Measurements from ENCODE around the gene GRPEL2.

The GRPEL2 gene

GRCh38 chr5:149304195-149305078, 40.9 kb upstream of the GRPEL2 start:
- no peak overlapping the region for H3K27ac ChIP-seq (ENCODE audit: low read depth, low read length)
- no peaks in the 10 kb centered on the region for H3K36me3 ChIP-seq (ENCODE audit: insufficient read depth, low read length)
- WGBS = 88% methylated on average over 11 of the region's 11 CpGs
- no peak overlapping the region for H3K4me3 ChIP-seq (ENCODE audit: low read length)
- no peaks in the 10 kb centered on the region for H3K27me3 ChIP-seq (ENCODE audit: insufficient read depth, low read length)
- H3K4me1 ChIP-seq (ENCODE audit: insufficient read depth, low read length) = no peaks in the 10 kb centered on the region
- H3K9ac ChIP-seq (ENCODE audit: low read depth, low read length) = no peak overlapping the region
- no peaks in the 10 kb centered on the region for H3K9me3 ChIP-seq (ENCODE audit: insufficient read depth, low read depth, low read length)

DNA sequence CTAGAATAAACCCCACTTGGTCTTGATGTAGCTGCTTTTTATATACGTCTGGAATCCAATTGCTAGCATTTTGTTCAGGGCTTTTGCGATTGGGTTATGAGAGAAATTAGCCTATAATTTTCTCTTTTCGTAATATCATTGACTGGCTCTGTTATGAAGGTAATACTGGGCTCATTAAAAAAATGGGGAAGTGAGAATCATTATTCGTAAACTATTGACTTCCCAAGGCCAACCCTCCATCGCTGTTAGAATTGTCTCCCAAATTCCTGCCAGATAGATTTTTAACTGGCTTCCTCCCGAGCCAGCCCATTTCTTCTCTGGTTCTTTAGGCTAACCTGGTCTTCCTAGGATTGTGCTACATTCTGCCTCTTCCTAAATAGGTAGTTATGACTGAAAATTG, 35.9 kb upstream of the GRPEL2 start:
- Histone ChIP-seq H3K36me3 (ENCODE audit: insufficient read depth, low read length) (no peaks in the 10 kb centered on the region), H3K9ac (ENCODE audit: low read depth, low read length) (no peak overlapping the region), H3K4me3 (ENCODE audit: low read length) (no peak overlapping the region), H3K27me3 (ENCODE audit: insufficient read depth, low read length) (no peaks in the 10 kb centered on the region), H3K4me1 (ENCODE audit: insufficient read depth, low read length) (peaks cover 9% of the 10 kb centered on the region; the same call in 1 of the 2 replicates), H3K27ac (ENCODE audit: low read depth, low read length) (no peak overlapping the region), H3K9me3 (ENCODE audit: insufficient read depth, low read depth, low read length) (no peaks in the 10 kb centered on the region)
- 97% methylated on average over 6 of the region's 6 CpGs for WGBS

GRCh38 chr5:149310488-149310887, 34.8 kb upstream of the GRPEL2 start:
- no peak overlapping the region for H3K4me3 ChIP-seq (ENCODE audit: low read length)
- WGBS = 94% methylated on average over 4 of the region's 4 CpGs
- H3K4me1 ChIP-seq (ENCODE audit: insufficient read depth, low read length) = peaks cover 9% of the 10 kb centered on the region; the same call in 1 of the 2 replicates
- H3K27me3 ChIP-seq (ENCODE audit: insufficient read depth, low read length) = no peaks in the 10 kb centered on the region
- H3K9ac ChIP-seq (ENCODE audit: low read depth, low read length) = no peak overlapping the region
- H3K27ac ChIP-seq (ENCODE audit: low read depth, low read length) = no peak overlapping the region
- H3K9me3 ChIP-seq (ENCODE audit: insufficient read depth, low read depth, low read length) = no peaks in the 10 kb centered on the region
- no peaks in the 10 kb centered on the region for H3K36me3 ChIP-seq (ENCODE audit: insufficient read depth, low read length)

GRCh38 chr5:149310947-149311658, 34.2 kb upstream of the GRPEL2 start:
- no peaks in the 10 kb centered on the region for H3K36me3 ChIP-seq (ENCODE audit: insufficient read depth, low read length)
- no peak overlapping the region for H3K27ac ChIP-seq (ENCODE audit: low read depth, low read length)
- H3K27me3 ChIP-seq (ENCODE audit: insufficient read depth, low read length) = no peaks in the 10 kb centered on the region
- H3K4me1 ChIP-seq (ENCODE audit: insufficient read depth, low read length) = peaks cover 9% of the 10 kb centered on the region; the same call in 1 of the 2 replicates
- H3K9ac ChIP-seq (ENCODE audit: low read depth, low read length) = no peak overlapping the region
- 66% methylated on average over 10 of the region's 10 CpGs for WGBS
- no peak overlapping the region for H3K4me3 ChIP-seq (ENCODE audit: low read length)
- H3K9me3 ChIP-seq (ENCODE audit: insufficient read depth, low read depth, low read length) = no peaks in the 10 kb centered on the region

DNA sequence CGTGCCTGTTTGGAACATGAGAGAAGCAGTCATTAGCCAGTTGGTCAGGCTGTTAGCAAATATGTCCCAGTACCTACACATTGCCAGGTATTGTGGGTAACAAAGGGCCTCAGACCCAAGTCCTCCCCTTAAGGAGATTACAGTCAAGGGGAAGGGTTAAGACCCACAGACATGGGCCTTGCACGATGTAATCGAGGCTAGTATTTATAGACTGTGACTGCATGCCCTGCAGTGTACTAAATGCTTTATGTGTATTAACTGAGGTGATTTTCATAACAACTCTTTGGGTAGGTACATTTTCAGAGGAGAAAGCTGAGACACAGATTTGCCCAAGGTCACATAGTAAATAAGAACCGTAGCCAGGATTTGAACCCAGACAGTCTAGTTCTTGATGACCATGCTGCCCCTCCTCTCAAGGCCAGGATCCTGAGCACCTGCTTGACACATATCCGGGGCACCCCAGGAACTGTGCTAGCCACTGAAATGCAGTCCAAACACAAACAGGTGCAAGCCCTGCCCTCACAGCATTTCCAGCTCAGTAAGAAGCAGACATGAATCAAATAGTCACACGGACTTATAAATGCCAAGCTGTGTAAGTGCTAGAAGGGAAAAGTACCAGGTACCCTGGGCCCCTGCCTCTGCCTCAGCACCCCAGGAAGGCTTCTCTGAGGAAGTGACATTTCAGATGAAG, 32.0 kb upstream of the GRPEL2 start:
- no peaks in the 10 kb centered on the region for H3K36me3 ChIP-seq (ENCODE audit: insufficient read depth, low read length)
- 94% methylated on average over 5 of the region's 6 CpGs for WGBS
- peaks cover 9% of the 10 kb centered on the region; the same call in 1 of the 2 replicates for H3K4me1 ChIP-seq (ENCODE audit: insufficient read depth, low read length)
- no peaks in the 10 kb centered on the region for H3K9me3 ChIP-seq (ENCODE audit: insufficient read depth, low read depth, low read length)
- H3K9ac ChIP-seq (ENCODE audit: low read depth, low read length) = no peak overlapping the region
- H3K27me3 ChIP-seq (ENCODE audit: insufficient read depth, low read length) = no peaks in the 10 kb centered on the region
- H3K27ac ChIP-seq (ENCODE audit: low read depth, low read length) = no peak overlapping the region
- H3K4me3 ChIP-seq (ENCODE audit: low read length) = no peak overlapping the region

GRCh38 chr5:149314571-149315111, 30.7 kb upstream of the GRPEL2 start:
- H3K9me3 ChIP-seq (ENCODE audit: insufficient read depth, low read depth, low read length) = no peaks in the 10 kb centered on the region
- H3K4me3 ChIP-seq (ENCODE audit: low read length) = no peak overlapping the region
- H3K4me1 ChIP-seq (ENCODE audit: insufficient read depth, low read length) = peaks cover 9% of the 10 kb centered on the region; the same call in 1 of the 2 replicates
- no peaks in the 10 kb centered on the region for H3K27me3 ChIP-seq (ENCODE audit: insufficient read depth, low read length)
- no peaks in the 10 kb centered on the region for H3K36me3 ChIP-seq (ENCODE audit: insufficient read depth, low read length)
- WGBS = 93% methylated on average over 4 of the region's 4 CpGs
- H3K9ac ChIP-seq (ENCODE audit: low read depth, low read length) = no peak overlapping the region
- no peak overlapping the region for H3K27ac ChIP-seq (ENCODE audit: low read depth, low read length)

DNA sequence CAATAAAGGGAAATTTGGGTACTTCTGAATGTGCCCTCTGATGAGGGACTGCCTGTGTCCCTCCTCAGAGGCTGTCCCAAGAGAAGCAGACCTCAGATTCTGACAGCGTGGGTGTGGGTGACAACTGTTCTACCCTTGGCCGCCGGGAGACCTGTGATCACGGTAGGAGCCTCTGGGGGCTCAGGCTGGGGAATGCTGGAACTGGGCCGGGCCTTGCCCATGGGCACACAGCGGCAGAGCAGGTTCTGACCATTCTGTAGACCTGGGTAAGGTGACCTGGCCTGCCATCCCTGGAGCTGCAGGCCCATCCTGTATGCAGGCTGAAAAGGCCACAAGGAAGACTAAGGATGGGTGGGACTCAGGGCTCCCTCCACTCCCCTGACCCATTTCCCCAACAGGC, 29.5 kb upstream of the GRPEL2 start:
- H3K4me1 ChIP-seq (ENCODE audit: insufficient read depth, low read length) = peaks cover 9% of the 10 kb centered on the region; the same call in 1 of the 2 replicates
- no peak overlapping the region for H3K27ac ChIP-seq (ENCODE audit: low read depth, low read length)
- 93% methylated on average over 6 of the region's 6 CpGs for WGBS
- H3K9ac ChIP-seq (ENCODE audit: low read depth, low read length) = no peak overlapping the region
- no peak overlapping the region for H3K4me3 ChIP-seq (ENCODE audit: low read length)
- no peaks in the 10 kb centered on the region for H3K27me3 ChIP-seq (ENCODE audit: insufficient read depth, low read length)
- H3K36me3 ChIP-seq (ENCODE audit: insufficient read depth, low read length) = no peaks in the 10 kb centered on the region
- H3K9me3 ChIP-seq (ENCODE audit: insufficient read depth, low read depth, low read length) = no peaks in the 10 kb centered on the region

- 88% methylated on average over 14 of the region's 14 CpGs for WGBS
- Histone ChIP-seq H3K9me3 (ENCODE audit: insufficient read depth, low read depth, low read length) (no peaks in the 10 kb centered on the region), H3K36me3 (ENCODE audit: insufficient read depth, low read length) (no peaks in the 10 kb centered on the region), H3K4me3 (ENCODE audit: low read length) (no peak overlapping the region), H3K27me3 (ENCODE audit: insufficient read depth, low read length) (no peaks in the 10 kb centered on the region), H3K9ac (ENCODE audit: low read depth, low read length) (no peak overlapping the region), H3K27ac (ENCODE audit: low read depth, low read length) (no peak overlapping the region), H3K4me1 (ENCODE audit: insufficient read depth, low read length) (no peaks in the 10 kb centered on the region)
Measured at GRCh38 chr5:149317281-149318048, 27.8 kb upstream of the GRPEL2 start.

DNA sequence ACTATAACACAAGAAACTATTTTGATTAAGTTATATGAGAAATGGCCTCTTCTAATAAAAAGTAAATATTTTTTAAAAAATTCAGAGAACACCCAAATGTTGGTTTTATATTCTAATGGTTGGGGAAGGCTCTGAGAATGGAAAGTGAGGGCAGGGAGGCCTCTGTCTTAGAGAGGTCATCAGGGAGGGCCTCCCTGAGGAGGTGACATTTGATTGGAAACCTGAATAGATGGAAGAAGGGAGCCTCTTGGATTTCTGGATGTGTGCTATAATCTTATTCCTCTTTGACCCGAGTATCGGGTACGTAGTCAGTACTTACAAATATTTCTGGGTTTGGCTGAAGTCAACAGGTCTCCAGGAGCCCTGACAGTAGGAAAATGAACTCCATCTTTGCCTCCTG, 26.1 kb upstream of the GRPEL2 start:
- Histone ChIP-seq H3K9me3 (ENCODE audit: insufficient read depth, low read depth, low read length) (no peaks in the 10 kb centered on the region), H3K9ac (ENCODE audit: low read depth, low read length) (no peak overlapping the region), H3K4me3 (ENCODE audit: low read length) (no peak overlapping the region), H3K27me3 (ENCODE audit: insufficient read depth, low read length) (no peaks in the 10 kb centered on the region), H3K27ac (ENCODE audit: low read depth, low read length) (no peak overlapping the region), H3K36me3 (ENCODE audit: insufficient read depth, low read length) (no peaks in the 10 kb centered on the region), H3K4me1 (ENCODE audit: insufficient read depth, low read length) (no peaks in the 10 kb centered on the region)
- 98% methylated on average over 3 of the region's 3 CpGs for WGBS

DNA sequence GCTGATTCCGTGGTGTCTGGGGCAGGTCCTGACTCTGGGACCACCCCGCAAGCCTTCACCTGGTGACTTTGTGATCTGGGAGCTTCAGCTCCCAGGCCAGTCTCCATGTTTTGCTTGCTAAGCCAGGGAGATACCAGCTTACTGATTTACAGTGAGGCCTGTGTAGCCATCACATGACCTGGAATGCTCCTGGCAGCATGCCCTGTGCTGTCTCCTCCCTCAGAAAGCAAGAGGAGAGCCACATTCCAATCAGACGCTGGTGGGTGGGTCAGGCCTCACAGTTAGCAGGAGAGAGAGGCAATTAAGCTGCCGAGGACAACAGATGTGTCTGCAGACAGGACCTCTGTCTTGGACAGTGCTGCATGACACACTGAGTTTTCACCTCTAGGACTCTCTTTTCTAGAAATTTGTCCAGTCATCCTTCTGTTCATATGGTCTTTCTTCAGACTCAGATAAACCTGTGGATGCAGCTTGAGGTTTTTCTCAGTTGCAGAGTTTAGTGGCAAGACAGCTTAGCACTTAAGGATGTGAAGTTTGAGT, 24.4 kb upstream of the GRPEL2 start:
- H3K4me3 ChIP-seq (ENCODE audit: low read length) = no peak overlapping the region
- H3K9ac ChIP-seq (ENCODE audit: low read depth, low read length) = no peak overlapping the region; the same call in 1 of the 2 replicates
- H3K27me3 ChIP-seq (ENCODE audit: insufficient read depth, low read length) = no peaks in the 10 kb centered on the region
- no peaks in the 10 kb centered on the region for H3K4me1 ChIP-seq (ENCODE audit: insufficient read depth, low read length)
- WGBS = 62% methylated on average over 4 of the region's 4 CpGs
- no peak overlapping the region for H3K27ac ChIP-seq (ENCODE audit: low read depth, low read length)
- no peaks in the 10 kb centered on the region for H3K36me3 ChIP-seq (ENCODE audit: insufficient read depth, low read length)
- no peaks in the 10 kb centered on the region for H3K9me3 ChIP-seq (ENCODE audit: insufficient read depth, low read depth, low read length)

Data from HUES64 (cell line).